NCI-H146 treated with DMSO at 0.1 percent for 48 hours (cell line): ENCODE measurements around the gene TOP2A.
"Not testable (repeated sequence)": the region's sequence is repeated elsewhere in the genome, so short reads cannot be mapped to it uniquely, and the experiment has no call there.

Experiments used
- DNase-seq: peaks from one replicate; lab custom pipeline; 2025; ENCODE audit not compliant: unreplicated experiment; lab: John Stamatoyannopoulos, UW

The TOP2A gene

DNA sequence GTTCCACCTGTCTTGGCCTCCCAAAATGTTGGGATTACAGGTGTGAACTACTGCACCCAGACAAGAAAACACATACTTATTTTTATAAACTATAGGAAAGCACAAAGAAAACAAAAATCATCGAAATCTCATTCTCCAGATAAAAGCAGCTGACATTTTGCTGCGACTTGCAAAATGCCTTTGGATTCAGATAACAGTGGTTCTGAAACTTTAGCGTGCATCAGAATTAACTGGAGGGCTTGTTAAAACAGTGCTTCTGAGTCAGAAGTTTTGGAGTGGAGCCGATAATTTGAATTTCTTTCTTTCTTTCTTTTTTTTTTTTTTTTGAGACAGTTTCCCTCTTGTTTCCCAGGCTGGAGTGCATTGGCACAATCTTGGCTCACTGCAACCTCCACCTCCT lies 35.4 kb downstream of the TOP2A start:
- DNase-seq: no peak

- no peak for DNase-seq
Observed at GRCh38 chr17:40378966-40379365, 38.7 kb downstream of the TOP2A start.

- DNase-seq: no peak
Observed at GRCh38 chr17:40377832-40378231, 39.9 kb downstream of the TOP2A start.

DNA sequence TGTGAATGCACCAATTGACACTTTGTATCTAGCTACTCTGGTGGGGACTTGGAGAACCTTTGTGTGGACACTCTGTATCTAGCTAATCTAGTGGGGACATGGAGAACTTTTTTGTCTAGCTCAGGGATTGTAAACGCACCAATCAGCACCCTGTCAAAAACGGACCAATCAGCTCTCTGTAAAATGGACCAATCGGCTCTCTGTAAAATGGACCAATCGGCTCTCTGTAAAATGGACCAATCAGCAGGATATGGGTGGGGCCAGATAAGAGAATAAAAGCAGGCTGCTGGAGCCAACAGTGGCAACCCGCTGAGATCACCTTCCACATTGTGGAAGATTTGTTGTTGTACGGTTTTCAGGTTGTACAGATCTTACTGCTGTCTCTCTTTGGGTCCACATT lies 41.2 kb downstream of the TOP2A start:
- not testable (repeated sequence) for DNase-seq

GRCh38 chr17:40375786-40376185 lies 41.9 kb downstream of the TOP2A start:
- DNase-seq: not testable (repeated sequence)

DNA sequence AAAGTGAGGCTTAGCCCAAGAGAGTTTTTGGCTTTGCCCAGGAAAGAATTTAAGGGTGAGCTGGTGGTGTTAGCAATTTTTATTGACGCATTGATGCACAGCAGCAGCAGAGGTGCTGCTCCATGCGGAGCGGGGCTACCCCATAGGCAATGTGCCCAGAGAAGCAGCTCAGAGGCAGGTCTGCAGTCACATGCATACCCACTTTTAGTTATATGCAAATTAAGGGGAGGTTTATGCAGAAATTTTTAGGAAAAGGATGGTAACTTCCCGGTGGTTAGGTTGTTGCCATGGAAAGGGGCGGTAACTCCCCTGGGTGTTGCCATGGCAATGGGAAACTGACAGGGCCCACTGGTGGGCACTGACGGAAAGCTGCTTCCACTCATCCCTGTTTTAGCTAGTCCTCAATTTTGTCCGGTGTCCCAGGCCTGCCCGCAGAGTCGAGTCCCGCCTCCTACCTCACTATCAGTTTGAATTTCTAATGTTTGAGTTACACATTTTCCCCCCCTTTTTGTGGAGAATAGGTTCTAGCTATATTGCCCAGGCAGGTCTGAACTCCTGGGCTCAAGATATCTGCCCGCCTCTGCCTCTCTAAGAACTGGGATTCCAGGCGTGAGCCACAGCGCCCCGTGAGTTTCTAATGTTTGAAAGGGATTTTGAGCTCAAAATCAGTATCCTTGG lies 42.7 kb downstream of the TOP2A start:
- no peak for DNase-seq

DNA sequence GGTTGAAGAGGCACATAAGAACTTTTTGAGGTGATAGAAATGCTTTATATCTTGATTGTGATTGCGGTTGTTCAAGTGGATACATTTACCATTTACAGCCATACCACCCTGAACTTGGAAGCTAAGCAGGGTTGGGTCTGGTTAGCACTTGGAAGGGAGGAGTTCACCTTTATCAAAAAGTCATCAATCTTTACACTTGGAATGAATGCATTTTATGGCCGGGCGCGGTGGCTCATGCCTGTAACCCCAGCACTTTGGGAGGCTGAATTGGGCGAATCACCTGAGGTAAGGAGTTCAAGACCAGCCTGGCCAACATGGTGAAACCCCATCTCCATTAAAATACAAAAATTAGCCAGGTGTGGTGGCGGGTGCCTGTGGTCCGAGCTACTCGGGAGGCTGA lies 43.7 kb downstream of the TOP2A start:
- DNase-seq: no peak

DNA sequence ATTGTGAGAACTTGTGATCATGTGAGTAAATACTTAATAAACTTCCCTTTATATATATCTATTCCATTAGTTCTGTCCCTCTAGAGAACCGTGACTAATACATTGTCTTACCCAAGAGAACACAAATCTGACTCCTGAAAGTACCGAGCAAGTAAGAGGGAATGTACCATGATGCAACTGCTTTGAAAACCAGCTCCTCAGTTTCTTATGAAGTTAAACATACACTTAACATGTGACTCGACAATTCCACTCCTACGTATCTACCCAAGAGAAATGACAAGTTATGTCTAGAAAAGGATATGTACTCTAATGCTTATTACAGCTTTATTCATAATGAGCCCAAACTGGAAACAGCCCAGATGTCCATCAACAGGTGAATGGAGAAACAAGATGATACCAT lies 44.4 kb downstream of the TOP2A start:
- DNase-seq: no peak

DNA sequence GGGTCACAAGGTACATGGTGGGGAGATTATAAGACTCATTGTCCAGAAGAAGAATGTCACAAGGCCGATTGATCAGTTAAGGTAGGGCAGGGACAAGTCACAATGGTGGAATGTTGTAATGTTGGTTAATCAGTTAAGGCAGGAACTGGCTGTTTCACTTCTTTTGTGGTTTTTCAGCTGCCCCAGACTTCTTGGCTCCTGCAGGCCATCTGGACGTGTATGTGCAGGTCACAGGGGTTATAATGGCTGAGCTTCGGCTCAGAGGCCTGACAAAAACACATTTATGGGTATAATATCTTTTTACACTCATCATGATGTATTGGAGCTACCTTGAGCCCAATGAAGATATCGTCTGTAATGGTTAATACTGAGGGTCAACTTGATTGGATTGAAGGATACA lies 45.1 kb downstream of the TOP2A start:
- not testable (repeated sequence) for DNase-seq

- no peak for DNase-seq
Observed at GRCh38 chr17:40372031-40372430, 45.7 kb downstream of the TOP2A start.

DNA sequence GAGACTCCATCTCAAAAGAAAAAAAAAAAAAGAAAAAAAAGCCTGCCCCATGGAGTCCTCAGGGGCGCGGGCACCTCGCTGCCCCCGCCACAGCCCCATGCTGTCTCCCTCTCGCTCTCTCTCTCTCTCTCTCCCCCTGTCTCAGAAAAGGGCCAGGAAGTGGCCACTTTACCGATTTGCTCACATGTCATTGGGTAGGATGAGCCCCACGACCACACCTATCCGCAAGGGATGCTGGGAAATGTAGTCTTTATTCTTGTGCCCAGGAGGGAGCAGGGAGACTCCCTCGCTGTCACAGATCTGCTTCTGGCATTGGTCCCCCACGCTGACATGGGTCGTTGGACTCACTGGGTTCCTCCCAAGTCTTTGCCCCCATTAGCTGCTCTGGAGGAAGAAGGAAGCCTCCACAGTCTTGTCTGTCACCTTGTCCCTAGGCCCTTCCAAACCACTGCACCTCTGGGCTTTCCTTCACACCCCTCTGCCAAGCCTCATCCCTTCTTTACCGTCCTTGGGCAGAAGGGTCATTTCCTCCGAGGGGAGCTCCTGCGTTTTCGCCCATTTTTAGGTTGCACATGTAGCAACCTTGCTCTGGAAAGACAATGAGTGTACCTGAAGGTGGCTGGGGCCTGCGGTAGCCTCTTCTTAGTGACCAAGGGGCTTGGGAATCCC lies 46.3 kb downstream of the TOP2A start:
- no peak for DNase-seq

DNA sequence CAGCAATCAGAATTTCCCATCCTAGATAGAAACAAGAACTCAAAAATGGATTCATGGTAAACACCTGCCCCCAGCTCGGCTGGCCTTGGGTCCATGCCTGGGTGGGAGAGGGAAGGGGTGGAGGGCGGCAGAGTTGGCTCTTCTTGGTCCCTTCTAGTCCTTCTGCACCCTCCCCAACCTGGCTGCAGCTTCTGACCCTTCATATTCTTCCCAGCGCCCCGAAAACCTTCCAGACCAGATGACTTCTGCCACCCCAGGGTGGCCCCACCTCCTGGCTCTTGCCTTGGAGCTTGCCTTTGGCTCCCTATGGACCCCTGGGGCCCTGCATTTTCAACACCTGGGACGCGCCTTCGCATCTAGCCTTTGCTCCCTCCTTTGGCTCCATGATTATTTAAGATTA lies 47.8 kb downstream of the TOP2A start:
- no peak for DNase-seq

- DNase-seq: not testable (repeated sequence)
Observed at GRCh38 chr17:40367728-40368127, 50.0 kb downstream of the TOP2A start.

- DNase-seq: no peak
Observed at GRCh38 chr17:40366861-40367518, 50.7 kb downstream of the TOP2A start.

GRCh38 chr17:40366076-40366860 lies 51.4 kb downstream of the TOP2A start:
- no peak for DNase-seq

DNA sequence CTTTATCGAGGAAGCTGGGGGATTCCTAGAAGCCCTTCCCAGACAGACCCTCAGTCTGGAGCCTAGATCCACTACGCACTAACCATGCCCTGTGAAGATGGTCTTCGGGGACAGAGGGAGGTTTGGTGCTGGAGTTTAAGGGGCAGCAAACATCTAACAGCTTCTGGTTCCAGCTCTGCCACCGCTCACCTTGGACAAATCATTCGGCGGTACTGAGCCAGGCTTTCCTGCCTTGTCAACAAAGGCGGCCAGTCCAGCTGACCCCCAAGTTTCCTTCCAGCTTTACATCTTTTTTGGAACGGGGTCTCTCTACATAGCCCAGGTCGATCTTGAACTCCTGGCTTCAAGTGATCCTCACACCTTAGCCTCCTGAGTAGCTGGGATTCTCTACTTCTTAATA lies 52.8 kb downstream of the TOP2A start:
- no peak for DNase-seq

GRCh38 chr17:40364121-40364861 lies 53.4 kb downstream of the TOP2A start, which contains the start of gene GJD3:
Gene GJD3, minus strand, starts transcription at chr17:40364737. Its CDS starts 922 bp downstream, at chr17:40363815.
- no peak for DNase-seq

GRCh38 chr17:40363111-40363827 lies 54.4 kb downstream of the TOP2A start:
- DNase-seq: peak; percentile 12

DNA sequence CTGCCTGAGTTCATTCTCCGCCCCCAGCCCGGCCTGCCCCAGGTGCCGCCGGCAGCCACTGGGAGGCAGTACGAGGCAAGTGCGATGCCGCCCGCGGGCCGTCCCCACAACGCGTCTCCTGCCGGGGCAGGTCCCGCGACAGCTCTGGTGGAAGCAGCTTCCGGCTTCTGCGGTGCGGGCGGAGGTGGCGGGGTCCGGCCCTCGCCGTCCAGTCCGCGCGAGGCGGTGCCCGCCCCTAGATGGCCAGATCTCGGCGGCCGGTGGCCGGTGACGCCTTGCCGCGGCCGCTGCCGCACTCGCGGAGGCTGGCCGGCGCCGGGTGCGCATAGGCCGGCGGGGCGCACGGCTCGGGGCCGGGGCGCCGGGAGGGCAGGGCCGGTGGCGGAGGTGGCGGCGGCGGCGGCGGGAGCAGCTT lies 55.0 kb downstream of the TOP2A start:
- DNase-seq: peak; percentile 34
